H9 (cell line): Measurements from ENCODE around the gene CYP2D6. TPM values are rescaled to one million over a fixed set of nuclear protein-coding genes. Genes with fewer than 3 reads are reported as not detected.

Experiments used
- DNase-seq: peaks from one replicate; pipeline ENCODE4 v3.0.0-alpha.2; 2017
- H2AFZ ChIP-seq: one replicate; pipeline ENCODE4 v1.6.1; 2013; ENCODE audit warnings: mild to moderate bottlenecking, low read length, control low read depth, moderate library complexity
- H2AK5ac ChIP-seq: 2 replicates; pipeline ENCODE4 v1.6.1; 2013; ENCODE audit warnings: low read length, control low read depth, mixed read lengths; ENCODE audit not compliant: insufficient read length
- H2BK120ac ChIP-seq: one replicate; pipeline ENCODE4 v1.6.1; 2013; ENCODE audit warnings: low read depth, mild to moderate bottlenecking, low read length, control low read depth, inconsistent platforms; ENCODE audit not compliant: poor library complexity, severe bottlenecking
- H2BK12ac ChIP-seq: 2 replicates; pipeline ENCODE4 v1.6.1; 2013; ENCODE audit warnings: low read length, control low read depth, mixed read lengths, low read depth; ENCODE audit not compliant: insufficient read length
- H2BK15ac ChIP-seq: 2 replicates; pipeline ENCODE4 v1.6.1; 2013; ENCODE audit warnings: low read depth, low read length, control low read depth
- H2BK20ac ChIP-seq: one replicate; pipeline ENCODE4 v1.6.1; 2013; ENCODE audit warnings: low read depth, mild to moderate bottlenecking, low read length, control low read depth, inconsistent platforms; ENCODE audit not compliant: poor library complexity, severe bottlenecking
- H2BK5ac ChIP-seq: 2 replicates; pipeline ENCODE4 v1.6.1; 2013; ENCODE audit warnings: low read length, control low read depth, mixed read lengths; ENCODE audit not compliant: insufficient read length
- H3K14ac ChIP-seq: 2 replicates; pipeline ENCODE4 v1.6.1; 2013; ENCODE audit warnings: low read length, control low read depth; ENCODE audit not compliant: insufficient read depth
- H3K18ac ChIP-seq: 2 replicates; pipeline ENCODE4 v1.6.1; 2013; ENCODE audit warnings: low read depth, mild to moderate bottlenecking, mixed read lengths, low read length, control low read depth; ENCODE audit not compliant: insufficient read length
- H3K23ac ChIP-seq: 2 replicates; pipeline ENCODE4 v1.6.1; 2013; ENCODE audit warnings: low read length, control low read depth, mixed read lengths, low read depth; ENCODE audit not compliant: insufficient read length
- H3K23me2 ChIP-seq: 2 replicates; pipeline ENCODE4 v1.6.1; 2013; ENCODE audit warnings: low read depth, mild to moderate bottlenecking, mixed read lengths, low read length, control low read depth; ENCODE audit not compliant: insufficient read length, poor library complexity, severe bottlenecking
- H3K27ac ChIP-seq: 2 replicates; pipeline ENCODE4 v1.5.1; 2013; ENCODE audit warnings: low read length, control low read depth, mixed read lengths, low read depth; ENCODE audit not compliant: insufficient read length
- H3K27me3 ChIP-seq: 2 replicates; pipeline ENCODE4 v1.6.1; 2013; ENCODE audit warnings: low read length, control low read depth, inconsistent platforms; ENCODE audit not compliant: insufficient read depth
- H3K4ac ChIP-seq: 2 replicates; pipeline ENCODE4 v1.6.1; 2013; ENCODE audit warnings: low read depth, mild to moderate bottlenecking, control low read depth, inconsistent platforms, low read length, moderate library complexity
- H3K4me1 ChIP-seq: 2 replicates; pipeline ENCODE4 v1.6.1; 2013; ENCODE audit warnings: low read length, control low read depth, inconsistent platforms; ENCODE audit not compliant: insufficient read depth
- H3K4me2 ChIP-seq: 2 replicates; pipeline ENCODE4 v1.6.1; 2013; ENCODE audit warnings: low read length, control low read depth, mixed read lengths; ENCODE audit not compliant: insufficient read length, insufficient read depth
- H3K56ac ChIP-seq: 2 replicates; pipeline ENCODE4 v1.6.1; 2013; ENCODE audit warnings: low read depth, mild to moderate bottlenecking, mixed read lengths, low read length, control low read depth; ENCODE audit not compliant: insufficient read length
- H3K79me1 ChIP-seq: 2 replicates; pipeline ENCODE4 v1.6.1; 2013; ENCODE audit warnings: low read depth, mild to moderate bottlenecking, moderate library complexity, low read length, control low read depth, inconsistent platforms; ENCODE audit not compliant: insufficient read depth, poor library complexity, severe bottlenecking
- H3K79me2 ChIP-seq: 2 replicates; pipeline ENCODE4 v1.6.1; 2013; ENCODE audit warnings: low read length, control low read depth, inconsistent platforms; ENCODE audit not compliant: insufficient read depth
- H3K9ac ChIP-seq: 2 replicates; pipeline ENCODE4 v1.6.1; 2013; ENCODE audit warnings: low read length, control low read depth, mixed read lengths; ENCODE audit not compliant: insufficient read length; ENCODE audit errors: extremely low read depth
- H3K9me3 ChIP-seq: one replicate; pipeline ENCODE4 v1.6.1; 2013; ENCODE audit warnings: low read depth, low read length, inconsistent platforms; ENCODE audit not compliant: control insufficient read depth
- H3T11ph ChIP-seq: one replicate; pipeline ENCODE4 v1.6.1; 2013; ENCODE audit warnings: mild to moderate bottlenecking, low read length, control low read depth, inconsistent platforms
- H4K20me1 ChIP-seq: one replicate; pipeline ENCODE4 v1.6.1; 2013; ENCODE audit not compliant: control insufficient read depth, insufficient read length, insufficient read depth
- H4K5ac ChIP-seq: 2 replicates; pipeline ENCODE4 v1.6.1; 2013; ENCODE audit warnings: low read depth, mild to moderate bottlenecking, mixed read lengths, low read length, control low read depth; ENCODE audit not compliant: insufficient read length
- H4K8ac ChIP-seq: replicated peaks from 2 replicates; pipeline ENCODE4 v1.6.1; 2013; ENCODE audit warnings: low read length, control low read depth, mixed read lengths, low read depth; ENCODE audit not compliant: insufficient read length
- H4K91ac ChIP-seq: 2 replicates; pipeline ENCODE4 v1.6.1; 2013; ENCODE audit warnings: low read depth, mild to moderate bottlenecking, moderate library complexity, mixed read lengths, low read length, control low read depth; ENCODE audit not compliant: insufficient read length
- H3K27ac Mint-ChIP-seq, 3 experiments: 2 replicates in 2 of 3; 3 replicates in 1 of 3; pipeline ENCODE4 v1.8.0; 2020 to 2021; ENCODE audit warnings: mixed read lengths in 3 of 3, mild to moderate bottlenecking in 1 of 3, moderate library complexity in 1 of 3
- H3K27me3 Mint-ChIP-seq: 2 replicates; pipeline ENCODE4 v1.8.0; 2021; ENCODE audit warnings: low read depth, mild to moderate bottlenecking, moderate library complexity, mixed read lengths
- H3K36me3 Mint-ChIP-seq, 3 experiments: 2 replicates in 2 of 3; 3 replicates in 1 of 3; pipeline ENCODE4 v1.8.0; 2020 to 2021; ENCODE audit warnings: low read depth in 3 of 3, mixed read lengths in 3 of 3; ENCODE audit not compliant: insufficient read depth in 1 of 3
- H3K4me1 Mint-ChIP-seq, 2 experiments: 2 replicates each; pipeline ENCODE4 v1.8.0; 2020; ENCODE audit warnings: mixed read lengths in 2 of 2
- H3K4me3 Mint-ChIP-seq, 2 experiments: 2 replicates in 1 of 2; 3 replicates in 1 of 2; pipeline ENCODE4 v1.8.0; 2020 to 2021; ENCODE audit warnings: mild to moderate bottlenecking in 2 of 2, mixed read lengths in 2 of 2, moderate library complexity in 1 of 2
- H3K9me3 Mint-ChIP-seq, 2 experiments: 2 replicates in 1 of 2; 3 replicates in 1 of 2; pipeline ENCODE4 v1.8.0; 2020; ENCODE audit warnings: mild to moderate bottlenecking in 2 of 2, mixed read lengths in 2 of 2, moderate library complexity in 1 of 2
- WGBS: extraction: QIAGEN DNeasy Blood & Tissue Kit; methylation state at CpG from one replicate; pipeline ENCODE4 v1.1.7; 2013; ENCODE audit warnings: missing lambda C conversion rate, low lambda C conversion rate, mixed read lengths; ENCODE audit not compliant: insufficient read length; ENCODE audit errors: extremely low coverage; 5-methylcytosine and 5-hydroxymethylcytosine counted together
- total RNA-seq: library from RNA; stranded (reverse); gene quantifications from 2 replicates; pipeline ENCODE4 v1.2.1, GENCODE V29; 2021
- TF ChIP-seq, protein P1 (sequence below): fragments of 200-600 bp; sonication (generic); conservative IDR thresholded peaks from 3 replicates; pipeline ENCODE4 v1.8.0; 2021; ENCODE audit warnings: antibody characterized with exemption, mild to moderate bottlenecking

Gene CYP2D6
- total RNA-seq, 1 experiment from 2014 or later, result 2.3 TPM

DNA sequence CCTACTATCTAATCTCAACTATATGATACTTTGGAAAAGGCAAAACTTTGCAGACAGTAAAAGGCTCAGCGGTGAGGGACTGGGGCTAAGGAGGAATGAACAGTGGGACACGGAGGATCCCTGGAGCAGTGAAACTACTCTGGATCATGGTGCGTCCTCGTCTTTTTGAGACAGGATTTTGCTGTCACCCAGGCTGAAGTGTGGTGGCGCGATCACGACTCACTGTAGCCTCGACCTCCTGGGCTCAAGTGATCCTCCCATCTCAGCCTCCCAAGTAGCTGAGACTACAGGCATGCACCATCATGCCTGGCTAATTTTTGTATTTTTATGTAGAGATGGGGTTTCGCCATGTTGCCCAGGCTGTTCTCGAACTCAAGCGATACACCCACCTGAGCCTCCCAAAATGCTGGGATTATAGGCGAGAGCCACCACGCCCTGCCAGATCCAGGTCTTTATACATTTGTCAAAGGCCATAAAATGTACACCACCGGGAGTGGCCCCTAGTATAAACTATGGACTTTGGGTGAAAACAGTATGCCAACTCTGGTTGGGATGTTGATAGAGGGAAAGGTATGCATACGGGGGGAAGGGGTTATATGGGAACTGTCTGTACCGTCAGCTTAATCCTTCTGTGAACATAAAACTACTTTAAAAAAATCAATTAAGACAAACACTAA lies 28.0 kb upstream of the CYP2D6 start:
- Histone ChIP-seq H3K56ac (no peak overlapping the region), H2AFZ (no peak overlapping the region), H4K5ac (no peak overlapping the region), H2BK20ac (no peak overlapping the region), H3K4me2 (no peak overlapping the region), H4K20me1 (no peaks in the 10 kb centered on the region), H2BK5ac (no peak overlapping the region), H3K79me2 (no peaks in the 10 kb centered on the region), H2AK5ac (no peak overlapping the region), H3K4me1 (no peaks in the 10 kb centered on the region), H3K79me1 (no peaks in the 10 kb centered on the region), H3K9ac (no peak overlapping the region), H2BK120ac (no peak overlapping the region), H3K27me3 (no peaks in the 10 kb centered on the region), H2BK12ac (no peak overlapping the region), H3K27ac (no peak overlapping the region), H3K18ac (no peak overlapping the region), H3T11ph (no peak overlapping the region), H4K91ac (no peak overlapping the region), H3K9me3 (no peaks in the 10 kb centered on the region), H3K4ac (no peak overlapping the region), H2BK15ac (no peak overlapping the region), H3K23ac (no peak overlapping the region), H4K8ac (no peak overlapping the region), H3K23me2 (no peaks in the 10 kb centered on the region), H3K14ac (no peak overlapping the region)
- no peak for DNase-seq
- WGBS, result no CpG with 5 or more reads among the region's 16 CpGs
- H3K4me3 Mint-ChIP-seq, result no peak overlapping the region
- no peaks in the 10 kb centered on the region for H3K4me1 Mint-ChIP-seq
- no peak overlapping the region; a peak in 1 of 7 replicates for H3K27ac Mint-ChIP-seq
- TF ChIP-seq, protein P1, sequence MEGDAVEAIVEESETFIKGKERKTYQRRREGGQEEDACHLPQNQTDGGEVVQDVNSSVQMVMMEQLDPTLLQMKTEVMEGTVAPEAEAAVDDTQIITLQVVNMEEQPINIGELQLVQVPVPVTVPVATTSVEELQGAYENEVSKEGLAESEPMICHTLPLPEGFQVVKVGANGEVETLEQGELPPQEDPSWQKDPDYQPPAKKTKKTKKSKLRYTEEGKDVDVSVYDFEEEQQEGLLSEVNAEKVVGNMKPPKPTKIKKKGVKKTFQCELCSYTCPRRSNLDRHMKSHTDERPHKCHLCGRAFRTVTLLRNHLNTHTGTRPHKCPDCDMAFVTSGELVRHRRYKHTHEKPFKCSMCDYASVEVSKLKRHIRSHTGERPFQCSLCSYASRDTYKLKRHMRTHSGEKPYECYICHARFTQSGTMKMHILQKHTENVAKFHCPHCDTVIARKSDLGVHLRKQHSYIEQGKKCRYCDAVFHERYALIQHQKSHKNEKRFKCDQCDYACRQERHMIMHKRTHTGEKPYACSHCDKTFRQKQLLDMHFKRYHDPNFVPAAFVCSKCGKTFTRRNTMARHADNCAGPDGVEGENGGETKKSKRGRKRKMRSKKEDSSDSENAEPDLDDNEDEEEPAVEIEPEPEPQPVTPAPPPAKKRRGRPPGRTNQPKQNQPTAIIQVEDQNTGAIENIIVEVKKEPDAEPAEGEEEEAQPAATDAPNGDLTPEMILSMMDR, result no peak
- H3K36me3 Mint-ChIP-seq, result peaks cover 3 to 32% (median 11%) of the 10 kb centered on the region in 3 experiments; a peak in 6 of 7 replicates
- peaks cover 2% of the 10 kb centered on the region; the same call in 1 of the 2 replicates for H3K27me3 Mint-ChIP-seq
- H3K9me3 Mint-ChIP-seq, result no peaks in the 10 kb centered on the region
